Panc1 (cell line): ENCODE measurements around the gene FBXL4. TPM values are rescaled to one million over a fixed set of nuclear protein-coding genes. Genes with fewer than 3 reads are reported as not detected.

Source experiments
- ATAC-seq: fragments of 200-7000 bp; cut with Tn5 transposase; 2 replicates; pipeline ENCODE4 v1.9.1; 2020; ENCODE audit warnings: mild to moderate bottlenecking, moderate library complexity
- BruUV-seq: library from RNA; stranded (reverse); fragments of 400-500 nt; replicated peaks from 2 replicates; lab custom pipeline; 2021; lab: Mats Ljungman, UMichigan
- CTCF ChIA-PET: fragments of 300-600 bp; sonication (Branson Sonifier 250); formaldehyde crosslinking; loops from one replicate; lab custom pipeline; 2022; ENCODE audit warnings: antibody characterized with exemption; lab: Charles Lee
- POLR2A ChIA-PET: fragments of 300-600 bp; sonication (Branson Sonifier 250); formaldehyde crosslinking; loops from one replicate; lab custom pipeline; 2022; ENCODE audit warnings: antibody characterized with exemption; lab: Charles Lee
- DNase-seq: peaks from one replicate; pipeline ENCODE4 v3.0.0-alpha.2; 2010; ENCODE audit warnings: low read depth, low spot score
- H3K27ac ChIP-seq: 2 replicates; pipeline ENCODE4 v1.5.1; 2011; ENCODE audit warnings: mild to moderate bottlenecking, low read length, inconsistent platforms
- H3K27me3 ChIP-seq: fragments of 200-500 bp; sonication (Bioruptor generic); 2 replicates; pipeline ENCODE4 v1.6.0; 2014; ENCODE audit warnings: low read length, inconsistent platforms; ENCODE audit not compliant: control insufficient read depth, insufficient read depth
- H3K36me3 ChIP-seq: fragments of 200-500 bp; sonication (Bioruptor generic); 2 replicates; pipeline ENCODE4 v1.5.1; 2014; ENCODE audit warnings: inconsistent platforms, mild to moderate bottlenecking, low read length, moderate library complexity; ENCODE audit not compliant: control insufficient read depth, insufficient read depth
- H3K4me1 ChIP-seq: 2 replicates; pipeline ENCODE4 v1.5.1; 2011; ENCODE audit warnings: inconsistent platforms, mild to moderate bottlenecking, low read length, moderate library complexity; ENCODE audit not compliant: control insufficient read depth, insufficient read depth
- H3K4me3 ChIP-seq, 2 experiments: 2 replicates each; pipeline ENCODE4 v1.5.1; 2011 to 2012; ENCODE audit warnings: low read depth in 2 of 2, low read length in 2 of 2, mild to moderate bottlenecking in 2 of 2, inconsistent platforms in 1 of 2, moderate library complexity in 1 of 2
- H3K9me3 ChIP-seq: fragments of 200-500 bp; sonication (Bioruptor generic); 2 replicates; pipeline ENCODE4 v1.5.1; 2014; ENCODE audit warnings: low read depth, mild to moderate bottlenecking, inconsistent platforms, low read length, moderate library complexity; ENCODE audit not compliant: control insufficient read depth, insufficient read depth
- POLR2AphosphoS5 ChIP-seq: IDR thresholded peaks from 2 replicates; pipeline ENCODE4 v1.6.1; 2012; ENCODE audit warnings: mild to moderate bottlenecking, low read depth, low read length, moderate library complexity
- SIN3A ChIP-seq: IDR thresholded peaks from 2 replicates; pipeline ENCODE4 v1.6.1; 2012; ENCODE audit warnings: low read depth, mild to moderate bottlenecking, low read length, moderate library complexity, borderline replicate concordance; ENCODE audit not compliant: insufficient read depth
- TCF7L2 ChIP-seq: IDR thresholded peaks from 2 replicates; pipeline ENCODE4 v1.6.1; 2011; ENCODE audit warnings: mild to moderate bottlenecking, low read depth, low read length, inconsistent platforms
- in situ Hi-C: cut with HindIII; loops from 2 replicates; pipeline ENCODE4 v1.10.0; 2016; ENCODE audit warnings: low sequenced_read_pairs, low pct_unique_long_range_greater_than_20kb
- intact Hi-C: fragments of 100-400 bp; cut with micrococcal nuclease; formaldehyde crosslinking; loops from one replicate; pipeline ENCODE4 v1.10.0; 2022; ENCODE audit not compliant: unreplicated experiment
- total RNA-seq: library from RNA; stranded (reverse); gene quantifications from one replicate; pipeline ENCODE4 v1.2.1, GENCODE V29; 2021; ENCODE audit not compliant: unreplicated experiment
- TF ChIP-seq, protein P1 (sequence below): fragments of 450-650 bp; IDR thresholded peaks from 2 replicates; pipeline ENCODE4 v1.5.1; 2017; ENCODE audit warnings: mild to moderate bottlenecking
- TF ChIP-seq, protein P2 (sequence below), 2 experiments: IDR thresholded peaks; 2 replicates each; pipeline ENCODE4 v1.6.1; 2011 to 2012; ENCODE audit warnings: low read depth in 2 of 2, control low read depth in 1 of 2, low read length in 1 of 2, mild to moderate bottlenecking in 1 of 2, moderate library complexity in 1 of 2; ENCODE audit not compliant: insufficient read depth in 1 of 2

Gene FBXL4
- total RNA-seq, 1 experiment from 2014 or later = 11.5 TPM

DNA sequence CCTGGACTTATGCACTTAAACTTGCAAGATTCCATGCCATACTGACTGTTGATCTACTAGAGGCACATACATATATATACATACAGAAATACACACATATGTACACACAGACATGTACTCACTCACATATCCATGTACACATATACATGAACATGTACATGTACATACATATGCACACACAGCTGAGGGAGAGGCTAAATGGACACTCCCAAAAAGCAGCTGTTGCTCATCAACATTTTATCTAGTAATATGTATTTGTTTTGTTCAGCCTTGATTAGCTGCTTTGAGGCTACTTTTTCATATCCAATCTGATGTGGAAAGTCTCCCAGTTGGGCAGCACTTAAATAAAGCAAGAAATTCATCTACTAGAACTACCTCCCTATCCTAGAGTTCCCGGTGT lies 33.7 kb upstream of the FBXL4 start:
- ChIA-PET POLR2A (no interaction called here), CTCF (no interaction called here)
- TF ChIP-seq SIN3A = no peak
- TF ChIP-seq, protein P1, sequence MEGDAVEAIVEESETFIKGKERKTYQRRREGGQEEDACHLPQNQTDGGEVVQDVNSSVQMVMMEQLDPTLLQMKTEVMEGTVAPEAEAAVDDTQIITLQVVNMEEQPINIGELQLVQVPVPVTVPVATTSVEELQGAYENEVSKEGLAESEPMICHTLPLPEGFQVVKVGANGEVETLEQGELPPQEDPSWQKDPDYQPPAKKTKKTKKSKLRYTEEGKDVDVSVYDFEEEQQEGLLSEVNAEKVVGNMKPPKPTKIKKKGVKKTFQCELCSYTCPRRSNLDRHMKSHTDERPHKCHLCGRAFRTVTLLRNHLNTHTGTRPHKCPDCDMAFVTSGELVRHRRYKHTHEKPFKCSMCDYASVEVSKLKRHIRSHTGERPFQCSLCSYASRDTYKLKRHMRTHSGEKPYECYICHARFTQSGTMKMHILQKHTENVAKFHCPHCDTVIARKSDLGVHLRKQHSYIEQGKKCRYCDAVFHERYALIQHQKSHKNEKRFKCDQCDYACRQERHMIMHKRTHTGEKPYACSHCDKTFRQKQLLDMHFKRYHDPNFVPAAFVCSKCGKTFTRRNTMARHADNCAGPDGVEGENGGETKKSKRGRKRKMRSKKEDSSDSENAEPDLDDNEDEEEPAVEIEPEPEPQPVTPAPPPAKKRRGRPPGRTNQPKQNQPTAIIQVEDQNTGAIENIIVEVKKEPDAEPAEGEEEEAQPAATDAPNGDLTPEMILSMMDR = no peak
- TF ChIP-seq, protein P2, sequence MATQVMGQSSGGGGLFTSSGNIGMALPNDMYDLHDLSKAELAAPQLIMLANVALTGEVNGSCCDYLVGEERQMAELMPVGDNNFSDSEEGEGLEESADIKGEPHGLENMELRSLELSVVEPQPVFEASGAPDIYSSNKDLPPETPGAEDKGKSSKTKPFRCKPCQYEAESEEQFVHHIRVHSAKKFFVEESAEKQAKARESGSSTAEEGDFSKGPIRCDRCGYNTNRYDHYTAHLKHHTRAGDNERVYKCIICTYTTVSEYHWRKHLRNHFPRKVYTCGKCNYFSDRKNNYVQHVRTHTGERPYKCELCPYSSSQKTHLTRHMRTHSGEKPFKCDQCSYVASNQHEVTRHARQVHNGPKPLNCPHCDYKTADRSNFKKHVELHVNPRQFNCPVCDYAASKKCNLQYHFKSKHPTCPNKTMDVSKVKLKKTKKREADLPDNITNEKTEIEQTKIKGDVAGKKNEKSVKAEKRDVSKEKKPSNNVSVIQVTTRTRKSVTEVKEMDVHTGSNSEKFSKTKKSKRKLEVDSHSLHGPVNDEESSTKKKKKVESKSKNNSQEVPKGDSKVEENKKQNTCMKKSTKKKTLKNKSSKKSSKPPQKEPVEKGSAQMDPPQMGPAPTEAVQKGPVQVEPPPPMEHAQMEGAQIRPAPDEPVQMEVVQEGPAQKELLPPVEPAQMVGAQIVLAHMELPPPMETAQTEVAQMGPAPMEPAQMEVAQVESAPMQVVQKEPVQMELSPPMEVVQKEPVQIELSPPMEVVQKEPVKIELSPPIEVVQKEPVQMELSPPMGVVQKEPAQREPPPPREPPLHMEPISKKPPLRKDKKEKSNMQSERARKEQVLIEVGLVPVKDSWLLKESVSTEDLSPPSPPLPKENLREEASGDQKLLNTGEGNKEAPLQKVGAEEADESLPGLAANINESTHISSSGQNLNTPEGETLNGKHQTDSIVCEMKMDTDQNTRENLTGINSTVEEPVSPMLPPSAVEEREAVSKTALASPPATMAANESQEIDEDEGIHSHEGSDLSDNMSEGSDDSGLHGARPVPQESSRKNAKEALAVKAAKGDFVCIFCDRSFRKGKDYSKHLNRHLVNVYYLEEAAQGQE (IDR thresholded peaks at IDR 0.05; ENCODE audit: insufficient read depth in 1 of 2, low read depth in 2 of 2, low read length in 1 of 2) = no peak
- no peak for TF ChIP-seq POLR2AphosphoS5
- TF ChIP-seq TCF7L2 = no peak

GRCh38 chr6:98980819-98981218 lies 33.1 kb upstream of the FBXL4 start:
- Histone ChIP-seq H3K4me1 (no peaks in the 10 kb centered on the region), H3K4me3 (no peak overlapping the region), H3K9me3 (no peaks in the 10 kb centered on the region), H3K36me3 (no peaks in the 10 kb centered on the region), H3K27me3 (peaks cover 2% of the 10 kb centered on the region; the same call in 1 of the 2 replicates), H3K27ac (no peak overlapping the region)
- DNase-seq (no peak), ATAC-seq (no peak)
- ChIA-PET CTCF (no interaction called here), POLR2A (no interaction called here)
- in situ Hi-C loops = no loop called here
- TF ChIP-seq, protein P1 = 0 out of 2 replicates have a peak, but pooled peaks have one; percentile 4
- TF ChIP-seq, protein P2 (IDR thresholded peaks at IDR 0.05; ENCODE audit: insufficient read depth in 1 of 2, low read depth in 2 of 2, low read length in 1 of 2) = no peak
- BruUV-seq = no TSS peak
- intact Hi-C loops = loop anchor here (2.0 kb wide), 1 partner anchor 72 kb away; no protein-coding TSS in a partner anchor

More for the DNA sequence above, 33.7 kb upstream of the FBXL4 start:
- Histone ChIP-seq H3K9me3 (no peaks in the 10 kb centered on the region), H3K27me3 (peaks cover 2% of the 10 kb centered on the region; the same call in 1 of the 2 replicates), H3K4me3 (no peak overlapping the region), H3K36me3 (no peaks in the 10 kb centered on the region), H3K27ac (no peak overlapping the region), H3K4me1 (no peaks in the 10 kb centered on the region)
- no peak for DNase-seq
- BruUV-seq = no TSS peak
- intact Hi-C loops (loop anchor here (2.0 kb wide), 1 partner anchor 71 kb away; no protein-coding TSS in a partner anchor), in situ Hi-C loops (no loop called here)
- no peak for ATAC-seq
